H1 (cell line): ENCODE results near the gene FGGY. TPM values are rescaled to one million over a fixed set of nuclear protein-coding genes. Genes with fewer than 3 reads are reported as not detected.

ENCODE experiments used
- ASH2L ChIP-seq: fragments of 200-600, 300-600 bp; sonication (generic); IDR thresholded peaks from one replicate; pipeline ENCODE4 v1.7.1; 2017; ENCODE audit warnings: low read length
- ATF2 ChIP-seq: IDR thresholded peaks from 2 replicates; pipeline ENCODE4 v1.6.1; 2012; ENCODE audit warnings: low read length, inconsistent platforms
- CTCF ChIP-seq, 3 experiments: IDR thresholded peaks; 1 replicate in 2 of 3; 2 replicates in 1 of 3; pipeline versions ENCODE4 v1.5.1 to v1.6.1; 2011; ENCODE audit warnings: low read length in 3 of 3, mild to moderate bottlenecking in 3 of 3, inconsistent platforms in 2 of 3, low read depth in 1 of 3, moderate library complexity in 1 of 3; ENCODE audit not compliant: insufficient read depth in 1 of 3; ENCODE audit errors: control extremely low read depth in 1 of 3
- EP300 ChIP-seq, 2 experiments: IDR thresholded peaks; 1 replicate in 1 of 2; 2 replicates in 1 of 2; pipeline ENCODE4 v1.6.1; 2011 to 2012; ENCODE audit warnings: low read depth in 2 of 2, low read length in 2 of 2, mild to moderate bottlenecking in 2 of 2, borderline replicate concordance in 1 of 2, inconsistent platforms in 1 of 2, moderate library complexity in 1 of 2
- GABPA ChIP-seq: IDR thresholded peaks from 2 replicates; pipeline ENCODE4 v1.6.1; 2011; ENCODE audit warnings: mild to moderate bottlenecking, low read length, moderate library complexity, borderline replicate concordance; ENCODE audit not compliant: insufficient read depth
- SIRT6 ChIP-seq: IDR thresholded peaks from one replicate; pipeline ENCODE4 v1.7.1; 2012; ENCODE audit warnings: low read length, inconsistent platforms
- polyA plus RNA-seq, 7 experiments: library from polyadenylated mRNA; depleted of rRNA in 3 of 7; stranded (reverse) in 5 of 7; unstranded in 2 of 7; fragments of >200 nt in 5 of 7; fragments of 200-250 nt in 2 of 7; gene quantifications; 1 replicate in 5 of 7; 2 replicates in 1 of 7; 4 replicates in 1 of 7; pipeline versions ENCODE4 v1.2.1 to v1.2.3, GENCODE V29; 2011 to 2013; ENCODE audit warnings: missing spikeins in 2 of 7, mixed read lengths in 2 of 7
- total RNA-seq: library from RNA; stranded (reverse); fragmentation: NEBNext Ultra II Directional; extraction: Animal tissue kit (Norgen Biotek cat#: 25700); gene quantifications from 2 replicates; pipeline ENCODE4 v1.2.1, GENCODE V29; 2021

The FGGY gene
- total and polyA plus RNA-seq, 2 of the 8 experiments (the other 6 are each of a cell fraction or from before 2014, with no cell fraction given): 10.3 to 12.5 TPM

- no peak for TF ChIP-seq GABPA
- no peak for TF ChIP-seq EP300 (IDR thresholded peaks at IDR 0.05; ENCODE audit: borderline replicate concordance in 1 of 2, low read depth in 2 of 2, low read length in 2 of 2)
- TF ChIP-seq ASH2L: no peak
- TF ChIP-seq ATF2: no peak
- TF ChIP-seq CTCF (IDR thresholded peaks at IDR 0.05; ENCODE audit: control extremely low read depth in 1 of 3, insufficient read depth in 1 of 3, low read depth in 1 of 3, low read length in 3 of 3): no peak
- no peak for TF ChIP-seq SIRT6
Observed at GRCh38 chr1:59396387-59396786, 99.5 kb downstream of the FGGY start (continued).
